Measurements from ENCODE around the gene TFIP11.

- no peak for TF ChIP-seq CTCF (IDR thresholded peaks at IDR 0.05; ENCODE audit: low read depth, low read length)
- TF ChIP-seq EZH2phosphoT487 (IDR thresholded peaks at IDR 0.05; ENCODE audit: low read depth), result no peak
Observed at GRCh38 chr22:26501996-26502395, 10.3 kb downstream of the TFIP11 start.

All from OCI-LY3 (cell line).